K562 (cell line): ENCODE data around the gene MFSD8. TPM values are rescaled to one million over a fixed set of nuclear protein-coding genes. Genes with fewer than 3 reads are reported as not detected.

Experiments
- DIDO1 ChIP-seq: fragments of 450-650 bp; IDR thresholded peaks from 2 replicates; pipeline ENCODE4 v1.6.1; 2016; ENCODE audit warnings: low read depth, missing biosample characterization, missing genetic modification characterization
- E2F8 ChIP-seq: fragments of 450-650 bp; IDR thresholded peaks from 2 replicates; pipeline ENCODE4 v1.7.1; 2018; ENCODE audit warnings: mild to moderate bottlenecking, low read depth; ENCODE audit not compliant: partially characterized antibody
- HEY1 ChIP-seq: fragments of 250-450 bp; sonication (Bioruptor Pico); IDR thresholded peaks from 2 replicates; pipeline ENCODE4 v1.5.0; 2020; ENCODE audit warnings: mild to moderate bottlenecking, moderate library complexity, borderline replicate concordance
- KDM5B ChIP-seq: fragments of 200-600 bp; sonication (generic); IDR thresholded peaks from 2 replicates; pipeline ENCODE4 v1.6.1; 2012; ENCODE audit warnings: low read depth, mild to moderate bottlenecking, moderate library complexity, low read length, control low read depth, inconsistent platforms; ENCODE audit not compliant: insufficient replicate concordance
- MAFG ChIP-seq: fragments of 450-650 bp; conservative IDR thresholded peaks from 2 replicates; pipeline ENCODE4 v1.6.1; 2016; ENCODE audit warnings: missing genetic modification characterization, missing compliant biosample characterization
- MCM3 ChIP-seq: fragments of 450-650 bp; IDR thresholded peaks from 2 replicates; pipeline ENCODE4 v1.6.1; 2016
- POLR2AphosphoS2 ChIP-seq: IDR thresholded peaks from 2 replicates; pipeline ENCODE4 v1.6.1; 2012; ENCODE audit warnings: low read length, improper control_type of control experiment
- POLR2AphosphoS5 ChIP-seq: IDR thresholded peaks from 2 replicates; pipeline ENCODE4 v1.6.1; 2011; ENCODE audit warnings: mild to moderate bottlenecking, low read depth, low read length, moderate library complexity; ENCODE audit not compliant: control insufficient read depth, insufficient read depth
- PTBP1 ChIP-seq: fragments of 200-400 bp; formaldehyde crosslinking; IDR thresholded peaks from 2 replicates; pipeline ENCODE4 v1.6.1; 2017; ENCODE audit warnings: low read depth, low read length
- RFX5 ChIP-seq: IDR thresholded peaks from 2 replicates; pipeline ENCODE4 v1.6.1; 2011; ENCODE audit warnings: low read depth, mild to moderate bottlenecking, improper control_type of control experiment, low read length
- SUPT5H ChIP-seq: fragments of 450-650 bp; IDR thresholded peaks from 2 replicates; pipeline ENCODE4 v1.6.1; 2016
- TCF3 ChIP-seq: sonication (generic); formaldehyde crosslinking; IDR thresholded peaks from 2 replicates; pipeline ENCODE4 v1.4.0; 2020; ENCODE audit warnings: mild to moderate bottlenecking, missing genetic modification reagents
- TEAD2 ChIP-seq: fragments of 450-650 bp; IDR thresholded peaks from 2 replicates; pipeline ENCODE4 v1.6.1; 2016; ENCODE audit warnings: missing genetic modification characterization, control low read depth, missing compliant biosample characterization
- ZFP36 ChIP-seq: fragments of 150-350 bp; IDR thresholded peaks from 2 replicates; pipeline ENCODE4 v1.6.1; 2018; ENCODE audit warnings: low read length, low read depth; ENCODE audit not compliant: partially characterized antibody
- ZNF263 ChIP-seq: sonication (generic); formaldehyde crosslinking; IDR thresholded peaks from 2 replicates; pipeline ENCODE4 v1.8.0; 2022; ENCODE audit warnings: mild to moderate bottlenecking, missing genetic modification reagents, borderline replicate concordance
- ZNF324 ChIP-seq: fragments of 250-450 bp; sonication (Bioruptor Pico); IDR thresholded peaks from 2 replicates; pipeline ENCODE4 v1.4.0; 2020; ENCODE audit warnings: mild to moderate bottlenecking
- ZNF41 ChIP-seq: fragments of 250-450 bp; sonication (Bioruptor Pico); conservative IDR thresholded peaks from 2 replicates; pipeline ENCODE4 v1.4.0; 2020; ENCODE audit warnings: mild to moderate bottlenecking
- polyA plus RNA-seq, 8 experiments: library from polyadenylated mRNA; depleted of rRNA in 4 of 8; stranded (reverse) in 5 of 8; unstranded in 3 of 8; fragments of >200 nt; fragmentation: Nextera tagmentation in 2 of 8; fragmentation: Illumina TruSeq in 1 of 8; extraction: Ambion mirVana in 2 of 8; extraction: Trizol in 1 of 8; gene quantifications; 2 replicates each; pipeline versions ENCODE4 v1.2.1 to v1.2.3, GENCODE V29; 2011 to 2014; ENCODE audit warnings: inconsistent platforms in 1 of 8, missing spikeins in 1 of 8
- total RNA-seq, 7 experiments: library from RNA; depleted of rRNA in 6 of 7; stranded (reverse); fragments of >200 nt in 6 of 7; fragmentation: Illumina TruSeq in 2 of 7; extraction: Trizol in 2 of 7; gene quantifications; 2 replicates each; pipeline versions ENCODE4 v1.2.1 to v1.2.3, GENCODE V29; 2011 to 2021; ENCODE audit warnings: low replicate concordance in 1 of 7
- TF ChIP-seq, protein P1 (sequence below): fragments of 450-650 bp; IDR thresholded peaks from 2 replicates; pipeline ENCODE4 v1.6.1; 2016; ENCODE audit warnings: borderline replicate concordance
- TF ChIP-seq, protein P2 (sequence below): fragments of 450-650 bp; formaldehyde crosslinking; IDR thresholded peaks from 2 replicates; pipeline ENCODE4 v1.4.0; 2020; ENCODE audit warnings: mild to moderate bottlenecking

MFSD8 gene
- total and polyA plus RNA-seq, 9 of the 15 experiments (the other 6 are each of a cell fraction or from before 2014, with no cell fraction given), result 7.0 to 27.2 (median 18.7) TPM

DNA sequence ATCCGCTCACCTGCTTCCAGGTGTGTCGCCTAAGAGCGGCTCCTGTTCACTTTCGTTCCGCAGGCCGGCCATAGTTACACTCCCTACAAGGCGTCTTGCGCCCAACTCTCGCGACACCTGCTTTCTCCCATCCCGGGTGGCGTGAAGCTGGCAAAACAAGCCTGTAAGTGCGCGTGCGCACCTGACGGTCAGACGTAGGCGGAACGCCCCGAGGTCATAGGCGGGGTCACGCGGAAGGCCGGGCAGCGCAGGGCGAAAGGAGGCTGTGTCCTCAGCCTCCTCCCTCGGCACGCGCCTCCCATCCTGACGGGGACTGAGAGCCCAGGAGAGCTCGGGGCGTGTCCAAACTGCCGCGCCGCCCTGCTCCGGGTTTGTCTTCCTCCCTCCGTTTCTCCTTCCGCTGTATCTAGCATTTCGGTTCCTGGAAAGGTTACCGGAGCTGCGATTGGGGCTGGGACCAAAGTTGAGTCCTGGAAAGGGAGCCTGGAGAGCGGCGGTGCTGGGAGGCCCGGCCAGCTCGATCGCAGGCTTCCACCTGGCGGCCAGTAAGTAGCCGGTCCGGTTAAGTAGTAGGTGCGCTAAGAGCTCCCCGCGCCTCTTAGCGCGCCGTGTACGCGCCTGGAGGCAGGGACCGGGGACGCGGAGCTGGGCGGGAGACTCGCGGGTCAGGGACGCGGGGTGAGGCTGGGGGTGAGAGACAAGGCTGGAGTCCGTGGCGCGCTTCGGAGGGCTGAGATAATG is at the start of gene MFSD8, which contains the start of gene ABHD18 (continued):
- TF ChIP-seq, protein P1, sequence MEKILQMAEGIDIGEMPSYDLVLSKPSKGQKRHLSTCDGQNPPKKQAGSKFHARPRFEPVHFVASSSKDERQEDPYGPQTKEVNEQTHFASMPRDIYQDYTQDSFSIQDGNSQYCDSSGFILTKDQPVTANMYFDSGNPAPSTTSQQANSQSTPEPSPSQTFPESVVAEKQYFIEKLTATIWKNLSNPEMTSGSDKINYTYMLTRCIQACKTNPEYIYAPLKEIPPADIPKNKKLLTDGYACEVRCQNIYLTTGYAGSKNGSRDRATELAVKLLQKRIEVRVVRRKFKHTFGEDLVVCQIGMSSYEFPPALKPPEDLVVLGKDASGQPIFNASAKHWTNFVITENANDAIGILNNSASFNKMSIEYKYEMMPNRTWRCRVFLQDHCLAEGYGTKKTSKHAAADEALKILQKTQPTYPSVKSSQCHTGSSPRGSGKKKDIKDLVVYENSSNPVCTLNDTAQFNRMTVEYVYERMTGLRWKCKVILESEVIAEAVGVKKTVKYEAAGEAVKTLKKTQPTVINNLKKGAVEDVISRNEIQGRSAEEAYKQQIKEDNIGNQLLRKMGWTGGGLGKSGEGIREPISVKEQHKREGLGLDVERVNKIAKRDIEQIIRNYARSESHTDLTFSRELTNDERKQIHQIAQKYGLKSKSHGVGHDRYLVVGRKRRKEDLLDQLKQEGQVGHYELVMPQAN, result no peak; the same call in none of the 2 replicates
- TF ChIP-seq DIDO1 (tag) (peak; percentile 53), ZNF324 (CRISPR knock-in tag) (0 out of 2 replicates have a peak, but pooled peaks have one; percentile 26), POLR2AphosphoS5 (peak; percentile 73), ZFP36 (no peak), POLR2AphosphoS2 (no peak), PTBP1 (0 out of 2 replicates have a peak, but pooled peaks have one; percentile 76), ZNF263 (CRISPR knock-in tag) (peak; percentile 74; the same call in 1 of the 2 replicates), SUPT5H (peak; percentile 91), ZNF41 (CRISPR knock-in tag) (no peak), MCM3 (no peak), KDM5B (peak; percentile 89), MAFG (tag) (no peak), TEAD2 (tag) (no peak), RFX5 (no peak), HEY1 (CRISPR knock-in tag) (no peak), E2F8 (peak; percentile 70), TCF3 (CRISPR knock-in tag) (peak; percentile 22; the same call in 1 of the 2 replicates)
- TF ChIP-seq, protein P2, sequence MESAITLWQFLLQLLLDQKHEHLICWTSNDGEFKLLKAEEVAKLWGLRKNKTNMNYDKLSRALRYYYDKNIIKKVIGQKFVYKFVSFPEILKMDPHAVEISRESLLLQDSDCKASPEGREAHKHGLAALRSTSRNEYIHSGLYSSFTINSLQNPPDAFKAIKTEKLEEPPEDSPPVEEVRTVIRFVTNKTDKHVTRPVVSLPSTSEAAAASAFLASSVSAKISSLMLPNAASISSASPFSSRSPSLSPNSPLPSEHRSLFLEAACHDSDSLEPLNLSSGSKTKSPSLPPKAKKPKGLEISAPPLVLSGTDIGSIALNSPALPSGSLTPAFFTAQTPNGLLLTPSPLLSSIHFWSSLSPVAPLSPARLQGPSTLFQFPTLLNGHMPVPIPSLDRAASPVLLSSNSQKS (CRISPR knock-in tag), result no peak
